Ishikawa (cell line): ENCODE data around the gene NEIL3.

Experiments
- CEBPB ChIP-seq: IDR thresholded peaks from 2 replicates; pipeline ENCODE4 v1.6.1; 2012
- CREB1 ChIP-seq: IDR thresholded peaks from 2 replicates; pipeline ENCODE4 v1.6.1; 2012; ENCODE audit warnings: low read depth
- EGR1 ChIP-seq: IDR thresholded peaks from 2 replicates; pipeline ENCODE4 v1.6.1; 2012
- EP300 ChIP-seq: IDR thresholded peaks from 2 replicates; pipeline ENCODE4 v1.6.1; 2012; ENCODE audit warnings: borderline replicate concordance
- FOXM1 ChIP-seq: IDR thresholded peaks from 2 replicates; pipeline ENCODE4 v1.6.1; 2012; ENCODE audit warnings: low read depth, borderline replicate concordance
- MAX ChIP-seq: IDR thresholded peaks from 2 replicates; pipeline ENCODE4 v1.6.1; 2012
- NFIC ChIP-seq: IDR thresholded peaks from 2 replicates; pipeline ENCODE4 v1.6.1; 2012
- RAD21 ChIP-seq: IDR thresholded peaks from 2 replicates; pipeline ENCODE4 v1.6.1; 2012; ENCODE audit warnings: low read depth
- REST ChIP-seq: IDR thresholded peaks from 2 replicates; pipeline ENCODE4 v1.6.1; 2012; ENCODE audit warnings: low read depth, mild to moderate bottlenecking
- TAF1 ChIP-seq: IDR thresholded peaks from 2 replicates; pipeline ENCODE4 v1.6.1; 2012; ENCODE audit warnings: low read depth, mild to moderate bottlenecking
- TCF12 ChIP-seq: IDR thresholded peaks from 2 replicates; pipeline ENCODE4 v1.6.1; 2012; ENCODE audit warnings: low read depth
- TEAD4 ChIP-seq: IDR thresholded peaks from 2 replicates; pipeline ENCODE4 v1.6.1; 2012
- USF1 ChIP-seq: IDR thresholded peaks from 2 replicates; pipeline ENCODE4 v1.6.1; 2012
- YY1 ChIP-seq: IDR thresholded peaks from 2 replicates; pipeline ENCODE4 v1.6.1; 2012; ENCODE audit warnings: low read depth
- ZBTB7A ChIP-seq: IDR thresholded peaks from 2 replicates; pipeline ENCODE4 v1.6.1; 2012; ENCODE audit warnings: low read depth

NEIL3 gene

DNA sequence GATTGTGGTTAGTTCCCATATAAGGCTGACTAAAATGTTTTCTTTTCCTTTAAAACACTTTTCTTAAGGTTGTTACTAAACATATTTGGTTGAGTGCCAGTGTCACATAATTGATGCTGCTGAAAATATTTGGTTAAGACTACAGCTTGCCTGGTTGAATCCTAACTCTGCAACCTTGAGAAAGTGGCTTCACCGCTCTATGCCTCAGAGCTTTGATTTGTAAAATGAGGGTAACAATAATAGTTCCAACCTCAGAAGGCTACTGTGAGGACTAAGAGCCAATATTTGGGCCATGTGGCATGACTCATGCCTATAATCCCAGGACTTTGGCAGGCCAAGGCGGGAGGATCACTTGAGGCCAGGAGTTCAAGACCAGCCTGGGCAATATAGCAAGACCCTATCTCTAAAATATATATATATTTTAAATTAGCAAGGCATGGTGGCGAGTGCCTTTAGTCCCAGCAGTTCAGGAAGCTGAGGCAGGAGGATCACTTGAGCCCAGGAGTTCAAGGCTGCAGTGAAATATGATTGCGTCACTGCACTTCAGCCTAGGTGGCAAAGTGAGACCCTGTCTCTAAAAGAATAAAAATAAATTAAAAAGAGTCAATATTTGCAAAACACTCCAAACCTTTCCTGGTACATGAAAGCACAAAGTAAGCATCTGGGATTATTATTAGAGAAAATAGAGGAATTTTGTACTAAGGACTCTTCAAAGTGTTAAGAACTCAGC lies 7.1 kb upstream of the NEIL3 start:
- TF ChIP-seq TAF1 (no peak), ZBTB7A (no peak), USF1 (no peak), RAD21 (no peak), TEAD4 (no peak), TCF12 (no peak), REST (no peak), MAX (no peak), NFIC (no peak), FOXM1 (no peak), YY1 (no peak), CEBPB (no peak), EP300 (no peak), EGR1 (no peak), CREB1 (no peak)

DNA sequence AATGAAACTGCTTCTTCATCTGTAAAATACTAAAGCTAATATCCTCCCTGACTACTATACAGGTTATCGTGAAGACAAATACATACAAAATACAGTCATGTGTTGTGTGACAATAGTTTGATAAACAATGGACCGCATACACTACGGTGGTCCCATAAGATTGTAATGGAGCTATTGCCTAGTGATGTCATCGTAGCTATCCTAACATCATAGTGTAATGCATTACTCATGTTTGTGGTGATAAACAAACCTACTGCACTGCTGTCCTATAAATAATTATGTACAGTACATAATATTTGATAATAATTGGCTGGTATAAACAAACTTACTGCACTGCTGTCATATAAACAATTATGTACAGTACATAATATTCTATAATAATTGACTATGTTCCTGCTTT lies 5.6 kb upstream of the NEIL3 start:
- TF ChIP-seq USF1 (no peak), CEBPB (no peak), NFIC (no peak), TAF1 (no peak), TEAD4 (no peak), CREB1 (no peak), REST (no peak), MAX (no peak), YY1 (no peak), TCF12 (no peak), ZBTB7A (no peak), FOXM1 (no peak), RAD21 (no peak), EP300 (no peak), EGR1 (no peak)

GRCh38 chr4:177308125-177308524 lies 1.5 kb upstream of the NEIL3 start:
- TF ChIP-seq EP300 = no peak

DNA sequence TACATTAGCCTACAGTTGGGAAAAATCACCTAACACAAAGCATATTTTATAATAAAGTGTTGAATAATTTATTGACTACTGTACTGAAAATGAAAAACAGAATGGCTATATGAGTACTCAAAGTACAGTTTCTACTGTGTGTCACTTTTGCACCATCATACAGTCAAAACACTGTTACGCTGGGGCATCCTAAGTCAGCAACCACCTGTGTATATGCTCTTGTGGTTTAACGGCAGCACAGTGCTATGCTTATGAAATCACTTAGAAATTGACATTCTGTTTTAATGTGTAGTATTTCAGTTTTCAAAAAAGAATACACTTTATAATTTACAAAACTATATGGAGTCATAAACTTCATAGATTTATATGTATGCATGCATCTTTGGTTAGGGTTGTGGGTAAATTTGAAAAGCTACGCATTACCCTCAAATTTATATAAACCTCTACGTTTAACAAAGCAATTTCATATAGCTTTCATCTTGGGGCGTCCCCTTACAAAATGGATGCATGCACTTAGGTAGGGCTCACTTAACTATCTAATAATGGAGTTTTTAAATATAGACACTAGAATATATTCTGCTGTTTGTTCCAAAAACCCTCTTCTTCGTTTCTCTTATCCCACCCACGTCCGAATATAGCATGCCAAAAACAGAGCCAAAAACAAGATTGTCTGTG lies 690 bp upstream of the NEIL3 start:
- TF ChIP-seq EP300 (no peak), YY1 (no peak), MAX (no peak), USF1 (no peak), RAD21 (no peak), REST (no peak), ZBTB7A (no peak), TAF1 (no peak), FOXM1 (no peak), EGR1 (no peak), CEBPB (no peak), NFIC (no peak), TEAD4 (no peak), CREB1 (no peak), TCF12 (no peak)
